ENCODE data around the gene RHOH.
A peak's percentile ranks its signal among the peaks of the same experiment; 100 is the strongest.
"Not testable (repeated sequence)": the region's sequence is repeated elsewhere in the genome, so short reads cannot be mapped to it uniquely, and the experiment has no call there.

RHOH gene

DNA sequence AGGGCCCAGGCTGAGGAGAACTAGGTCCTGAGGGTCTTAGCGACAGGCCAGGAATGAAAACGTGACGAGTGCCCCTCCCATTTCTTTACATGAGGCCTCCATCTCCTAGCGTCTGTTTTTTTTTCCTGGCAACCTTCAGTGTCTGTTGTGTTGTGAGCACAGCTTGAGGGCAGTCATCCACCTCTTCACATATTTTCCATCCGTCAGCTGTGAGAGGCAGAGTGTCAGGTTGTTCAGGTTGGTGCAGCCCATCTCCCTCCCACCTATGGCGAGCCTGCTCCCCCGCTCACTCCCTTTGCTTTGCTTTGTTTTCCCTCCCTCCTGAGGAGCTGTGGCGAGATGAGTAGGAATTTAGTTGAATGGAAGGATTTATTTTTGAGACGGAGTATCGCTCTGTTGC is 86.6 kb downstream of the RHOH start:
- Histone ChIP-seq H3K27ac (ENCODE audit: poor library complexity, severe bottlenecking) (no peak overlapping the region), H3K27me3 (ENCODE audit: insufficient read depth, poor library complexity, severe bottlenecking) (no peaks in the 10 kb centered on the region), H3K36me3 (ENCODE audit: low read depth) (no peaks in the 10 kb centered on the region), H3K9me3 (ENCODE audit: severe bottlenecking) (no peaks in the 10 kb centered on the region), H3K4me3 (ENCODE audit: severe bottlenecking) (no peak overlapping the region), H3K4me1 (ENCODE audit: insufficient read depth, poor library complexity, severe bottlenecking) (peaks cover 3% of the 10 kb centered on the region)
- TF ChIP-seq, protein P1, sequence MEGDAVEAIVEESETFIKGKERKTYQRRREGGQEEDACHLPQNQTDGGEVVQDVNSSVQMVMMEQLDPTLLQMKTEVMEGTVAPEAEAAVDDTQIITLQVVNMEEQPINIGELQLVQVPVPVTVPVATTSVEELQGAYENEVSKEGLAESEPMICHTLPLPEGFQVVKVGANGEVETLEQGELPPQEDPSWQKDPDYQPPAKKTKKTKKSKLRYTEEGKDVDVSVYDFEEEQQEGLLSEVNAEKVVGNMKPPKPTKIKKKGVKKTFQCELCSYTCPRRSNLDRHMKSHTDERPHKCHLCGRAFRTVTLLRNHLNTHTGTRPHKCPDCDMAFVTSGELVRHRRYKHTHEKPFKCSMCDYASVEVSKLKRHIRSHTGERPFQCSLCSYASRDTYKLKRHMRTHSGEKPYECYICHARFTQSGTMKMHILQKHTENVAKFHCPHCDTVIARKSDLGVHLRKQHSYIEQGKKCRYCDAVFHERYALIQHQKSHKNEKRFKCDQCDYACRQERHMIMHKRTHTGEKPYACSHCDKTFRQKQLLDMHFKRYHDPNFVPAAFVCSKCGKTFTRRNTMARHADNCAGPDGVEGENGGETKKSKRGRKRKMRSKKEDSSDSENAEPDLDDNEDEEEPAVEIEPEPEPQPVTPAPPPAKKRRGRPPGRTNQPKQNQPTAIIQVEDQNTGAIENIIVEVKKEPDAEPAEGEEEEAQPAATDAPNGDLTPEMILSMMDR (IDR thresholded peaks at IDR 0.05; ENCODE audit: poor library complexity, severe bottlenecking): no peak
- ATAC-seq (ENCODE audit: low read depth): no peak
- DNase-seq (ENCODE audit: low spot score): no peak

DNA sequence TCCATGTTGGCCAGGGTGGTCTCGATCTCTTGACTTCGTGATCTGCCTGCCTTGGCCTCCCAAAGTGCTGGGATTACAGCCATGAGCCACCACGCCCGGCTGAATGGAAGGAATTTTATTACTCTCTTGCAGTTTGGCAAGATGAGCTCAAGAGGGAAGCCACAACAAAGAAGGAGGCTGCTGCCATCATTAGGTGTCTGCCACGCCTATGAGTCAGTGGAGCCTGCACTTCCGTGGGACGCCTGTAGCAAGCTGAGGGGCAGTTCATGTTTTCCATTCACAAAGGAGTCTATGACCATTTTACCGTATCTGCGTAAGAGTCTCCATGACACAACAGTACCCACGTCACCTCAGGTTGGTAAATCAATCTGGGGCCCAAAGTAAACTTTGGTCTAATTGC is 87.1 kb downstream of the RHOH start:
- Histone ChIP-seq H3K36me3 (ENCODE audit: low read depth) (no peaks in the 10 kb centered on the region), H3K27me3 (ENCODE audit: insufficient read depth, poor library complexity, severe bottlenecking) (no peaks in the 10 kb centered on the region), H3K9me3 (ENCODE audit: severe bottlenecking) (no peaks in the 10 kb centered on the region), H3K4me3 (ENCODE audit: severe bottlenecking) (no peak overlapping the region), H3K4me1 (ENCODE audit: insufficient read depth, poor library complexity, severe bottlenecking) (peaks cover 3% of the 10 kb centered on the region), H3K27ac (ENCODE audit: poor library complexity, severe bottlenecking) (no peak overlapping the region)
- TF ChIP-seq, protein P1 (IDR thresholded peaks at IDR 0.05; ENCODE audit: poor library complexity, severe bottlenecking): peak; percentile 20
- DNase-seq (ENCODE audit: low spot score) (no peak), ATAC-seq (ENCODE audit: low read depth) (peak; percentile 78)

DNA sequence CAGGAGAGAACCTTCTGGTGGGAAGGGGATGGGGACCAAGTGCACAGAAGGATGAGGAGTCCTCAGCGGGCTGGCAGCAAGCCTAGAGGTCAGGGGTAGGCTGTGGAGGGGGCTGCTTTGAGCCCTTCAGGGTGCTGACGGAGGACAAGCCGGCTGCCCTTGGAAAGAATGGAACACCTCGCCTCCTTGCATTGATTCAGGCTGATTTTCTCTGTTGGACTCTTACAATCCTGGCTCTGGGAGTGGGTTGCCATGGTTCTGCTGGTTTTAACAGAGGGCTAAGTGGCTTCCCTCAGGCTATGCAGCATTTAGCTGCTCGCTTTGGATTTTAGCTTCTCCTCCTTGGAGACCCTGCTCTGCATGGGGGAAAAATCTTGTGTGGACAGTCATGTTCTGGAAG is 88.9 kb downstream of the RHOH start:
- ATAC-seq (ENCODE audit: low read depth) (no peak), DNase-seq (ENCODE audit: low spot score) (no peak)
- no peaks in the 10 kb centered on the region for H3K27me3 ChIP-seq (ENCODE audit: insufficient read depth, poor library complexity, severe bottlenecking)
- TF ChIP-seq, protein P1 (IDR thresholded peaks at IDR 0.05; ENCODE audit: poor library complexity, severe bottlenecking): no peak
- H3K36me3 ChIP-seq (ENCODE audit: low read depth): no peaks in the 10 kb centered on the region
- no peaks in the 10 kb centered on the region for H3K9me3 ChIP-seq (ENCODE audit: severe bottlenecking)
- no peak overlapping the region for H3K27ac ChIP-seq (ENCODE audit: poor library complexity, severe bottlenecking)
- peaks cover 8% of the 10 kb centered on the region for H3K4me1 ChIP-seq (ENCODE audit: insufficient read depth, poor library complexity, severe bottlenecking)
- no peak overlapping the region for H3K4me3 ChIP-seq (ENCODE audit: severe bottlenecking)

DNA sequence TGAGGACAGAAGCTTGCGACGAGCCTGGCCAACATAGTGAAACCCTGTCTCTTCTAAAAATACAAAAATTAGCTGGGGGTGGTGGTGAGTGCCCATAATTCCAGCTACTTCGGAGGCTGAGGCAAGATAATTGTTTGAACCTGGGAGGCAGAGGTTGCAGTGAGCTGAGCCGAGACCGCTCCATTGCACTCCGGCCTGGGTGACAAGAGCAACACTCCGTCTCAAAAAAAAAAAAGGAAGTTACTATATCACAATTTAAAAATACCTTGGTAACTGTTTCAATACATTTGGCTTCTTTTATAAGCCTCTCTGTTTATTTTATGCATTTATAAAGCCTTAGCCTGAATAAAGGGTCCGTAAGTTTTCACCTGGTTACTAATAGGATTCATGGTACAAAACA is 91.7 kb downstream of the RHOH start:
- Histone ChIP-seq H3K4me3 (ENCODE audit: severe bottlenecking) (no peak overlapping the region), H3K4me1 (ENCODE audit: insufficient read depth, poor library complexity, severe bottlenecking) (peaks cover 15% of the 10 kb centered on the region), H3K27ac (ENCODE audit: poor library complexity, severe bottlenecking) (no peak overlapping the region), H3K36me3 (ENCODE audit: low read depth) (no peaks in the 10 kb centered on the region), H3K27me3 (ENCODE audit: insufficient read depth, poor library complexity, severe bottlenecking) (no peaks in the 10 kb centered on the region), H3K9me3 (ENCODE audit: severe bottlenecking) (no peaks in the 10 kb centered on the region)
- DNase-seq (ENCODE audit: low spot score) (no peak), ATAC-seq (ENCODE audit: low read depth) (no peak)
- TF ChIP-seq, protein P1 (IDR thresholded peaks at IDR 0.05; ENCODE audit: poor library complexity, severe bottlenecking): no peak

DNA sequence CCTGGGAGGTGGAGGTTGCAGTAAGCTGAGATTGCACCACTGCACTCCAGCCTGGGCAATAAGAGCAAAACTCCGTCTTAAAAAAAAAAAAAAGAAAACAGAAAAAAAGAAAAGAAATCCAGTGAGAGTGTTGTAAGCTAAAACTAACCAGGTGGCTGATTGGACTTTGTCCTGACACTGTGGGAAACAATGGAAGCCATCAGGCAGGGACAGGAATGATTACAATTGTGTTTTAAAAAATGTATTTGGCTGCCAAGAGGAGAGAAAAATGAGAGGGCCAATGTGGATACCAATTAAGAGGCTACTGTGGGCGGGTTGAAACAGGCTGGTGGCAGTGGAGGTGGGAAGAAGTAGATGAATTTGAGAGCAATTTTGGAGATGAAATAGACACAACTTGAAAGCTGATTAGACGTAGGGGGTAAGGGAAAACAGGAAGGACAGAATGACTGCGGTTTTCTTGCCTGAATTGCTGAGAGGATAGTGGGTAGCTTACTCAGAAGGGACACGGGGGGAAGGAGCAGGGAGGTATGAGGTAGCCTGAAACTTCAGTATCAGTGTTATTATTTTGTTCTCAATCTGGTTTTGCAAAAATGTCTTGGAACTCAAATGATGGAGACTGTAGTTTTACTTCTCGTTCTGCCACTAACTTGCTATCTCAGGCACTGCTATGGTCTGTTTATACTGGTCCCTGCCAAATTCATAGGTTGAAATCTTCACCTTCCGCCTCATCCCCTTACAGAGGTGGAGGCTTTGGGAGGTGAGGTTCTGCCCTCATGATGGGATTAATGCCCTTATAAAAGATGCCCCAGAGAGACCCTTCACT is 92.7 kb downstream of the RHOH start:
- TF ChIP-seq, protein P1 (IDR thresholded peaks at IDR 0.05; ENCODE audit: poor library complexity, severe bottlenecking): no peak
- no peak overlapping the region for H3K4me3 ChIP-seq (ENCODE audit: severe bottlenecking)
- H3K27ac ChIP-seq (ENCODE audit: poor library complexity, severe bottlenecking): peak overlapping the region; percentile 51
- peaks cover 12% of the 10 kb centered on the region for H3K4me1 ChIP-seq (ENCODE audit: insufficient read depth, poor library complexity, severe bottlenecking)
- H3K27me3 ChIP-seq (ENCODE audit: insufficient read depth, poor library complexity, severe bottlenecking): no peaks in the 10 kb centered on the region
- no peaks in the 10 kb centered on the region for H3K9me3 ChIP-seq (ENCODE audit: severe bottlenecking)
- DNase-seq (ENCODE audit: low spot score): no peak
- no peak for ATAC-seq (ENCODE audit: low read depth)
- H3K36me3 ChIP-seq (ENCODE audit: low read depth): no peaks in the 10 kb centered on the region

DNA sequence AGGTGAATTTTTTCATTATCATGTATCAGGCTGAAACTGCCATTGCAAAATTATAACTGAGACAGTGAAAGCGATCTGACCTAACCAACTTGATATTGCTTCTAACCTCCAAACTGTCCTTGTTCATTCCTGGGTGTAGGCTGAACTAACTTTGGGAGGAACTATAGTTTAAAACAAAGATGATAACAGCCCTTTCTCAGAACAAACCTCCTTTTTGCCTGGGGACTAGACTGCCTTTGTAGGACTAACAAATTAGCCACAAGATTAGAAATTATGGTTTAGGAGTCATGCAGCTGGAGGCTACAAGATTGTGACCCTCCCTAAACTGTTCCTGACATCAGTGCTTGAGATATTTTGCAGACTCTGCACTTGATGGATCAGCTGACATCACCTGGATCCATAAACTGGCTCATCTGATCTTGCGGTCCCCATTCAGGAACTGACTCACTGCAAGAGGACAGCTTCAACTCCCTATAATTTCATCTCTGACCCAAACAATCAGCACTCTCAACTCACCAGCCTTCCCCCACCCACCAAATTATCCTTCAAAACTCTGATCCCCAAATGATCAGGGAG is 93.9 kb downstream of the RHOH start:
- not testable (repeated sequence) for DNase-seq (ENCODE audit: low spot score); H3K9me3 ChIP-seq (ENCODE audit: severe bottlenecking); H3K4me3 ChIP-seq (ENCODE audit: severe bottlenecking); H3K27me3 ChIP-seq (ENCODE audit: insufficient read depth, poor library complexity, severe bottlenecking); H3K36me3 ChIP-seq (ENCODE audit: low read depth)
- Histone ChIP-seq H3K4me1 (ENCODE audit: insufficient read depth, poor library complexity, severe bottlenecking) (peaks cover 12% of the 10 kb centered on the region), H3K27ac (ENCODE audit: poor library complexity, severe bottlenecking) (peak overlapping the region; percentile 51)
- ATAC-seq (ENCODE audit: low read depth): peak; percentile 56; the same call in 2 of the 3 replicates
